ENCODE results near the gene RTN4RL1. TPM values are rescaled to one million over a fixed set of nuclear protein-coding genes. Genes with fewer than 3 reads are reported as not detected.
A peak's percentile ranks its signal among the peaks of the same experiment; 100 is the strongest.

RTN4RL1 gene
- total RNA-seq, 1 donor = 0.43 TPM

GRCh38 chr17:2043785-2044184, 18.7 kb upstream of the RTN4RL1 start:
- no peak for TF ChIP-seq CTCF (IDR thresholded peaks at IDR 0.05; ENCODE audit: insufficient read depth, low read depth, low read length)
- no peak for DNase-seq (ENCODE audit: low read depth)

DNA sequence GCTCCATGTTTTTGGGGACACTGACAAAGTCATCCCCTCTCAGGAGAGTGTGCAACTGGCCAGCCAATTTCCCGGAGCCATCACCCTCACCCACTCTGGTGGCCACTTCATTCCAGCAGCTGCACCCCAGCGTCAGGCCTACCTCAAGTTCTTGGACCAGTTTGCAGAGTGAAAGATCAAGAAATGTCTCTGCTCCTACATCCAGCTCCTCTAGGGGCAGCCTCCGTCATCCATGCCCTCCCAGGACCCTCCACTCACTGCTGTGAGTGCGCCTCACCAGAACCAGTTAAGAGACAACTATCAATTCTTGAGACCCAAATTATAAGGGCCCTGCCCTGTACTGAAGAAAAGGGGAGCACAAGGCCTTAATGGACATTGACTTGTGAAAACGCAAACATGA, 17.8 kb upstream of the RTN4RL1 start:
- peak overlapping the region; percentile 90 for H3K4me3 ChIP-seq (ENCODE audit: low read depth, low read length)
- DNase-seq (ENCODE audit: low read depth) = no peak
- TF ChIP-seq CTCF (IDR thresholded peaks at IDR 0.05; ENCODE audit: insufficient read depth, low read depth, low read length) = no peak

More at GRCh38 chr17:2043785-2044184, 18.7 kb upstream of the RTN4RL1 start:
- no peak overlapping the region for H3K4me3 ChIP-seq (ENCODE audit: low read depth, low read length)

GRCh38 chr17:2042390-2042847, 17.3 kb upstream of the RTN4RL1 start:
- H3K4me3 ChIP-seq (ENCODE audit: low read depth, low read length) = peak overlapping the region; percentile 90
- no peak for DNase-seq (ENCODE audit: low read depth)
- TF ChIP-seq CTCF (IDR thresholded peaks at IDR 0.05; ENCODE audit: insufficient read depth, low read depth, low read length) = peak; percentile 50

- H3K4me3 ChIP-seq (ENCODE audit: low read depth, low read length) = peak within 1 kb of the TSS; percentile 90
- peak; percentile 50 for TF ChIP-seq CTCF (IDR thresholded peaks at IDR 0.05; ENCODE audit: insufficient read depth, low read depth, low read length)
- peak; percentile 93 for DNase-seq (ENCODE audit: low read depth)
These were observed 16.6 kb upstream of the RTN4RL1 start, which contains the start of gene OVCA2 for GRCh38 chr17:2041561-2042389. Gene OVCA2 (plus strand): TSS chr17:2042022. CDS start chr17:2042048, 26 bp downstream.

DNA sequence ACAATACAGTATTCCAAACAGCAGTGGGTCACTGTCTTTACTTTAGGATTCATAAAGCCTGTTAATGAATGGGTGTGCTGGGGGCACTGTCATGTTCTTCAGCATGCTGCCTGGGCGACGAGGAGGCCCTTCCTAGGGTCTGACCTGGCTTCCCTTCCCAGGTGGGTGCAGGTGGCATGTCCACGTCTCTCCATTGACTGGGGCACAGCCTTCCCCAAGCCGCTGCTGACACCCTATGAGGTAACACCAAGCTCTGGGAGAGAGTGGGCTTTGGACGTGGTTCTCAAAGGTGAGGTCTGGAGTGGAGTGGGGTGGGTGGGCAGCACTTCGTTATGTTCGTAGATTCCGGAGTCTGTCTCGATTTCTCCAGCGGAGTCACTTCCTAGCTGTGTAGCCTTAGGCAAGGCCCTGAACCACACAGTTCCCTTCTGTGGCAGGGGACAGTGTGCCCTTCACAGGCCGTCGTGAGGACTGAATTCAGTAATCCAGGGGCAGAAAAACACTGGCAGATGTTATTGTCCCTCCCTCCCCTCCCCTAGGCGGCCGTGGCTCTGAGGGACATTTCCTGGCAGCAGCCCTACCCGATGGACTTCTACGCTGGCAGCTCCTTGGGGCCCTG, 15.9 kb upstream of the RTN4RL1 start:
- DNase-seq (ENCODE audit: low read depth) = no peak
- peak overlapping the region; percentile 90 for H3K4me3 ChIP-seq (ENCODE audit: low read depth, low read length)
- TF ChIP-seq CTCF (IDR thresholded peaks at IDR 0.05; ENCODE audit: insufficient read depth, low read depth, low read length) = no peak

- TF ChIP-seq CTCF (IDR thresholded peaks at IDR 0.05; ENCODE audit: insufficient read depth, low read depth, low read length) = no peak
- no peak for DNase-seq (ENCODE audit: low read depth)
- no peak overlapping the region for H3K4me3 ChIP-seq (ENCODE audit: low read depth, low read length)
These were observed 15.2 kb upstream of the RTN4RL1 start for GRCh38 chr17:2040219-2040827.
